Measurements from ENCODE around the gene IYD. TPM values are rescaled to one million over a fixed set of nuclear protein-coding genes. Genes with fewer than 3 reads are reported as not detected.

Gene IYD
- total RNA-seq, 1 donor from 2014 or later = not detected

DNA sequence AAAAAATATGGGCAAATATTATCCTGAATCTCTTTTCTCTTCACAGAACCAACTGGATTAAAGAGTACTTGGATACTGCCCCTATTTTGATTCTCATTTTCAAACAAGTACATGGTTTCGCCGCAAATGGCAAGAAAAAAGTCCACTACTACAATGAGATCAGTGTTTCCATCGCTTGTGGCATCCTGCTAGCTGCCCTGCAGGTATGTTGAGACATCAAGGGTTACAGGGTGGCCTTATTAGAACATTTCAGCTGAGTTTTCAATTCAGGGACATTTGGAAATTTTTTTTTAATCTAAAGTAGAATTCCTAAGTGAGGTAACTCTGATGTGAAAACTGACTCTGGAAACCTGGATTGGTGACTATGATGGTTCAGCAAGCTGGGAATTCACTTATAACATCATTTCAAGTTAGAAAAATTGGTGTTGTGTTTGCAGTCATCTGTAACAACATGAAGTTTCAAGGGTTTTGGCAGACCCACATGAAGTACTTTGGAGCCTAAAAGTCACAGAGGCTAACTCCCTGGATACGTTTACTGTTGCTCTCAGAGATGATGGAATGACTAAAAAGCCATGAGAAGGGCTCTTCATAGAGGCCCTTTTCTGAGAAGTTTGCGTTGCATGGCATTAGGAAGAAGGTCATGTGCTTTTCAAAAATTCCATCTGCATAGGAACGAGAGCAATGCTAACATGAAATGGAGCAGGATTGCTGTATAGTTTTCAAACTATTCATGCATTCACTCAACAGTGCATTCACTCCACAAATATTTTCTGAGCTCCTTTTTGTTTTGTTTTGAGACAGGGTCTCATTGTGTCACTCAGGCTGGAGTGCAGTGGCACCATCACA is 25.5 kb downstream of the IYD start:
- no peak for DNase-seq (ENCODE audit: low read depth in 2 of 2)

DNA sequence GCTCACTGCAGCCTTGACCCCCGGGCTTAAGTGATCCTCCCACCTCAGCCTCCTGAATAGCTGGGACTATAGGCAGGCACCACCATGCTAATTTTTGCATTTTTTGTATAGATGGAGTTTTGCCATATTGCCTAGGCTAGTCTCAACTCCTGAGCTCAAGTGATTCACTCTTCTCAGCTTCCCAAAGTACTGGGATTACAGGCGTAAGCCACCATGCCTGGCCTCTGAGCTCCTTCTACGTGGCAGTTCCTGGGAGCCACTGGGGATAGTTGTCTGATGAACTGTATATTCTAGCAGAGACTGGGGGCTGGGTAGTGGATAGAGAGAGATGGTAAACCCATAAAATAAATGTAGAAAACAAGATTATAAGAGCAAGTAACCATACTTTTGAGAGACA is 26.1 kb downstream of the IYD start:
- DNase-seq (ENCODE audit: low read depth in 2 of 2) = no peak

DNA sequence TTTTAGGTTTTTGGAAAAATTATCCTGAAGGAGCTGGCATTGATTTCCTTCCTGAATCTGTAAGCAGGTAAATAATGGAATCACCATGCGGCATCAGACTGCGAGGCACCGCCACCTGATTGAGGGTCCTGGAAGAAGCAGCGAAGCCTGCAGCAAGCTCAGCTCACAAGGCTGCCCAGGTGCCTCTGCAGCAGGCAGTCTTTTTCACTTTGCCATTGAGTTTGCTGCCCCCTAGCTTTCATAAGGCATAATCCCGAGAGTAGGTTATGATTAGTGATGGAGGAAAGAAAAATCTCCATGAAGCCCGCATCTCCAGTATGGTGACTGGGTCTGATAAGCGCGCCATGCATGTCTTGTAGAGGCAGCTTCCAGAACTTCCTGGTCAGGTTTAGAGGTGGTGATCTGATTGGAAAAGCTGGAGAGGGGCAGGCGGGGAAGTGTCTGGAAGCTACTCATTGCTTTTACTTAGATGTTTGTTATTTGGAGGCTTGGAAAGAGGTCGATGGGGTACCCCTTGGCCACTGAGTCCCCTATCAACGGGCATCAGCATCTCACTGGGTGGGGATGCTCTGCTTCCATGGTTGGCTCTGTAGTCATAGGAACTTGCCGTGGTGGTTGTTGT is 26.7 kb downstream of the IYD start:
- DNase-seq (ENCODE audit: low read depth in 2 of 2) = peak; percentile 42 to 68

DNA sequence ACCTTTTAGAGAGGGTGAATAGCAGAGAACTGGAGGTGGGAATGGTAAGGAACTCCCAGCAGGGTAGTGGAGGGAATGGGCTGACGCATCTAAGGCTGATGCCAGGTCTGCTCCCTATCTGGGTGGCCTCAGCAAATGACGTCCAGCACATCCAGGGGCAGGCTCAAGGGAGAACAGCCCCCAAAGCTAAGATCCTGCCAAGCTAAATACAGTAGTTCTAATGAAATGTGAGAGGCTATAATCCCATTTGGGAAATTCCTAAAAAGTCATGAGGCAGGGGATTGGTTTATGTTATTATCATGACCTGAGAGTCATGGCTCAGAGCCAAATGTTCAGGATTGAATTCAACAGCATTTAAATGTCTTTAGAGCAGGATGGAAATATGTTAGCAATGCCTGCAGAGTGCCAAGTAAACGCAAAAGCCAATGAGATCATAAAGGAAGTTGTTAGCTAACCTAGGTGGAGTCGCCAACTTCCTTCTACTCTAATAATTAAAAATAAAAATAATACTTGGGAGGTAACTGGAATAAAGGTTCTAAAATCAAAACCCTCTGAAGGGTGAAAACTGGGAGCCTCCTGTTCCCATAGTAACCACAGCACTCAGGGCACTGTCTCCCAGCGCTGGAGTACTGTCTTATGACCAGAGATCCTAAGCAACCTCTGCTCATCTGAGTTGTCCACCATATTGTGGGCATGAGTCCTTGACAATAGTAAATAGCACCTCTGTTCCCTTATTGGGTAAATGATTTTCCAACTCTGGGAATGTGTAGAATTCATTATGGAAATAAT is 34.8 kb downstream of the IYD start:
- peak; percentile 95 to 98 for DNase-seq (ENCODE audit: low read depth in 2 of 2)

DNA sequence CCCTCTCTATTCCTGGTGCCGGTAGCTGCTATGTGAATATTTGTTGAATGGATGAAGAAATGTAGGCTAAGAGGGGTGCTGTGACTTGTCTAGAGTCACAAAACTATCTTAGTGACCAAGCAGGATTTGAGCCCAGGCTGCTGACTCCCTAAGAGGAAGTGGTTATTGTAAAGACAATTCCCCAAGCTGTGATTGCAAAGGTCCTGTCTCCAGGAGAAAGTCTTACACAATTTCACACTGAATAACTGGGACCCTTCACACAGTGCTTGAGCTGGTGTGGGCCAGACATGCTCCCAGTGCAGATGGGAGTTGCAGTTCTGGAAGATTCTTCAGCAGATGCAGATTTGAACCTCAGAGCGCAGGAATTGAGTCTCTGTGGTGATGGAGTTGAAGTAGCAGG is 38.1 kb downstream of the IYD start:
- DNase-seq (ENCODE audit: low read depth in 2 of 2) = no peak

DNA sequence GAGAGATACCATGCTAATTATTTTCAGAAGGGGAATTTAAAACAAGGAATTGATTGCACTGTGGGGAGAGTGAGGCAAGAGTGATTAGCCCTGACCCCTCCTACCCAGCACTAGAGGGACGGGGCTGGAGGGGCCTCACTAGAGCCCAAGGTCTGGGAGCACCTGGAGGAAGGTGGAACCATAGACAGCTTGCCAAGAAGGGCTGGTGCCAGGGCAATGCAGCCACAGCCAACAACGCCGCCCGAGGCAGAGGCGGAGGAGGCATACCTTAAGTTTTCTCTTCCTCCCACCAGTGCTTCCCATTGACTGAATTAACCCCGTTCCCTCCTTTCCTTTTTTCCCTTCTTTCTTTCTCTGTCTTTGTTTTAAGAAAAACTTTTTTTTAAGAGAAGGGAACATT is 40.0 kb downstream of the IYD start:
- no peak for DNase-seq (ENCODE audit: low read depth in 2 of 2)

DNA sequence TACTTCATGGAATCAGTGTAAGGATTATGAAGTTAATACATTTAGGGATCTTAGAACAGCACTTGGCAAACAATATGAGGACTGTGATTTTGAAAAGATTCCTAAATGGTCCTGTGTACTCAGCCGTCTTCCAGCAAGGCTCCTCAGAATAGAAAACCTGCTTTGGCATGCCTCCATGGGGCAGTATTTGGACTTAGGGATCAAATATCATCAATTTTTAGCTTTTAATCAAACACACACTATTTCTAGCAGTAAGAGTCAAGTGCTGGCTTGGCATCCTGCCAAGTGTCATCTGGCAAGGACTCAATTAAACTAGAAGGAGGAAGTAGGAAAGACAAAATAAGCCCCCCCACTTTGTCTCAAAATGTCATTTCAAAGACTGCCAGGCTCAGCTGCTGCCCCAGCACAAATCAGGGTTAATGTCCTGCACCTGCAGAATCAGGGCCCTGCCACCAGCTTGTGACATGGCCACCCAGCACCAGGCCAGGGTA is 40.8 kb downstream of the IYD start:
- DNase-seq (ENCODE audit: low read depth in 2 of 2) = peak in 1 of 2 donors; percentile 33

DNA sequence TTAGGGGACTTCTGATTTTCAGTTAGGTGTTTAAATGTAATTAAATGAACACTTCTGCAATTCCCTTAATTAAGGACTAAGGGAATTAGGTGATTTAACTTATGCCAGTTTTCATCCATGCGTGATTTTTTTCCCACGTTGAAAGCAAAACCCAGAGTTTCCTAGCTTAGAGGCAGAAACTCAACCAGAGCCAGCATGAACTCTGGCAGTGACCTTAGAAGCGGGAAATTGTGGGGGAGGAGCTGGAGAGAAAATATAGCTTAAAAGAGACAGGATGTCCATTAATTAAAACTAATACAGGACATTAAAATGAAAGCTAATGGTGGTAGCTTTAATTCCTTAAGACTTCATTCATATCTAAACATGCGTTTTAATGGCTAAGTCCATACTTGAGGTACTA is 41.6 kb downstream of the IYD start:
- no peak for DNase-seq (ENCODE audit: low read depth in 2 of 2)

DNA sequence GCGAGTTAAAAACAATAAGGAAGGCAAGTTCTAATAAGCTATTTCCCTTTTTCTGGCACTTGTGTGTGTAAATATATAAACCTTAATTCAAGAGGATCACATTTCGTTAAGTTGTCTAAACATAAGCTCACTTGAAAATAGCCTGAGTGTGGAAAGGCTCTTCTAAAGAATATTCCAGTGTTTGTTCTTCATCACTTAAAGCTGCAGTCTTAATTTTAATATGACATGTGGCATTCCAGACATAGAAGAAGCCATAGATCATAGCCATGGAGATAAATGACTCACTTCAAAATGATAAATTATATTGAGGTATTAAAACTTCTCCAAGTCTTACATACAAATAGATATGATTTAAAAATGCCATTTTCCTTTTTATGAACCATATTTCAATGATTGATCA is 42.1 kb downstream of the IYD start:
- no peak for DNase-seq (ENCODE audit: low read depth in 2 of 2)

DNA sequence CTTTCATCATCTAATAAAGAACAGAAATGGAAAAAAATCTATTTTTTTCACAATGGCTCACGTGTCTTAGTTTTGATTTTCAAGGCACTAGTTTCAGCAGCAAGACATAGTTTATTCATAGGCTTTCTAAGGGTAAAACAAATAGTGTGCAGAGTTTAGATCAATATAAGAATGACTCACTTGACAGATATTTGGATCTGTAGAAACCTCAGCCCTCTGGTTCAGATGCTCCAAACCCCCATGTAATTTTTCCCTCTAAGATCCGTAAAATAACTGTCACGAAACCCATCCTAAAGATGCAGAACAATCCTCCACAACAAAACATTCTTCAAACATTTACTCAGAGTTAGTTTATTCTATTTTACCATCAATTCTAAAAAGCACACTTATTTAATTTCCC is 43.4 kb downstream of the IYD start:
- DNase-seq (ENCODE audit: low read depth in 2 of 2) = no peak

DNA sequence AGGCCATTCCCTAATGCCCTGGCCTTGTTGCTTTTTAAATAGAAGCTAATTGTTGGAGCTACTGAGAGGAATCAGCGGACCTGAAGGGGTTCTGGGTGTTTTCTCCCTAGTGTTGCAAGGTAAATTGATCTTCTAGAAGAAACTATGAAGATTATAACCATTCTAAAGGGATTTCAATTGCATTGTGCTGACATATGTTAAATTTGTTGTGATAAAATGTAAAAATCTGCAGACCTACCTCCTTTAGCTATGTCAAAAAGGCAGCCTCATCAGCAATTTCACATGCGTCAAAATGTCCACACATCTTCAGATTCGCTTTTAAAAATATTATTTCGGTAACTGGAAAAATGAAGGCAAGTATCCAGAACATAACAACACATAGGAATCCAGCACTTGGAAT is 44.4 kb downstream of the IYD start:
- no peak for DNase-seq (ENCODE audit: low read depth in 2 of 2)

DNA sequence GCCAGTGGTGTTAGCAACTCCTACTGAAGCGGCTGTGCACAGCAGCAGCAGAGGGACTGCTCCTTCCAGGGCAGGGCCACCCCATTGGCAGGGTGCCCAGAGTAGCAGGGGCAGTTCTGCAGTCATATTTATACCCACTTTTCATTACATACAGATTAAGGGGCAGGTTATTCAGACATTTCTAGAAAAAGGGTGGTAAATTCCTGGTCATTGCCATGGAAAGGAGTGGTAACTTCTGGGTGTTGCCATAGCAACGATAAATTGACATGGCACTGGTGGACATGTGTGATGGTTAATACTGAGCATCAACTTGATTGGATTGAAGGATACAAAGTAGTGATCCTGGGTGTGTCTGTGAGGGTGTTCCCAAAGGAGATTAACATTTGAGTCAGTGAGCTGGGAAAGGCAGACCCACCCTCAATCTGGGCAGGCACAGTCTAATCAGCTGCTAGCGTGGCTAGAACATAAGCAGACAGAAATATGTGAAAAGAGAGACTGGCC is 45.0 kb downstream of the IYD start:
- no peak for DNase-seq (ENCODE audit: low read depth in 2 of 2)

DNA sequence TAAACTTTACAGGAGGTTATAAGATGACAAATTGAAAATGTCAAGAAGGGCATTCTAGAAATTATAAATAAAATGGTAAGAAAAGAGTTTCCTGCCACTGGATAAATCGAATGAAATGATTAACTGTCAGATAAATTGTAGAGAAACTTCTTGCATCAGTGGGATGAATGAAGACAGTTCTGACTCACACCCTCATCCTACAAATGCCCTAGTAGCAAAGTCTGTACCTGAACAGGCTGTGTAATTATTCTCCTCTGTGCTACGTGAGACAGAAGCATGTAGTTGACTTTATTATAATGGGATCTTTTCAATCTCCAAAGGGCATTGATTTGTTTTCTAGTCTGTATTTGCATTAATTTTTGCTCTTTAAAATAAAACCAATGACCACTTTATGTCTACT is 47.3 kb downstream of the IYD start:
- DNase-seq (ENCODE audit: low read depth in 2 of 2) = no peak

DNA sequence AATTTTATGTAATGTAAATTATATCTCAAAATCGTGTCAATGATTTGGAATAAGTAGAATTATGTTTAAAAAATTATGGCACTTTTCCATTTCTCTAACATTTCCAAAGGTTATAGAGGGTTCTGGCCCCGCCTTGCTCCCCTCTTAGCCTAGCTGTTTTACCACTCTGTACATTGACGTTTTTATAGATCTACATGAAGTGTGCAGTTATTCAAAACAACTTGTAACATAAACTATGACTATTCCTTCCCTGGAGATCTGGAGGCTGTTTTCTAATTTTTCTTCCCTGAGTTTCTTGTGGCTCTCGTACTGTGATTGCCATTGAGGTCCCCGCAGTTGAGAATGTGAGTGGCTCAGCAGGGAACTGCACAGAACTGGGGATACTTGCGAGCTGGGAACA is 48.4 kb downstream of the IYD start:
- DNase-seq (ENCODE audit: low read depth in 2 of 2) = no peak

DNA sequence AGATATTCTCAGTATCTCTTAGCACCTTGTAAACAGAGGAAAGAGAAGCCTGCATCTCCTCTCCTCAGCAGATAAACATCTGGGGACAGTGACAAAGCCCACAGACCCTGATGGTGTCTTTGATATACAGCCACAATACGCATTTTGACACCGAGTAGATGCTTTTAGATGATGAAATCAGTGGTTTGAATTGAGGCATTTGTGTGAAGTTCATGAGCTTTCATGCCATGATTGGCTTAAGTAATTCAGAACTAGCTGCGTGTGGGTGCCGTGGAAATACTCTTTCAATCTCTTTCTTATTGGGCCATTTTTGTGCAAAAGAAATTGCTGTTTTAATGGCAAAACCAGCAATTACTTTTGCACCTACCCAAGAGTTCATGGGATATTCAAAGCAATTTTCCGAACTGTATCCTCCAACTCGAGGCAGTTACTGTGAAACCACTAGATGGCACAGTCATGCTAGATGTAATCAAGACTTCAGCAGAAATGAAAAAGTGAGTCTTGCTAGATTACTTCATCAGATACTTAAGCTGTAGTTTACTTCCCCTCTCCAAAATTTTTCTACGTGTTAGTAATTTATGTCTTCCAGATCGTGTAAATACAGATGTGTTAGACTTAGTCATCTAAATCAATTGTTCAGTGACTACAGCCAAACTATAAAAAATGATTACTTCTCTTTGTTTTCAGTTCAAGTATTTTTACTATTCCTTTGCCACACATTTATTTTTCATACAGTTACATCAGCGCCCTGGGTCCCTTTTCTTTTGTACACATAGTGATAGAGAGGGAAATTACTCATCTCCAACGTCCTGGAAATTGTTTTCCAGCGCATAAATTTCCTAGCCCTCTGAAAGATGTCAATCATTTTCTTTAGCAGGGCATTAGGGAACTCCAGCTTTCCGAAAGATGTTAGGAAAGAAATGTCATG is 49.4 kb downstream of the IYD start:
- peak; percentile 78 to 91 for DNase-seq (ENCODE audit: low read depth in 2 of 2)

DNA sequence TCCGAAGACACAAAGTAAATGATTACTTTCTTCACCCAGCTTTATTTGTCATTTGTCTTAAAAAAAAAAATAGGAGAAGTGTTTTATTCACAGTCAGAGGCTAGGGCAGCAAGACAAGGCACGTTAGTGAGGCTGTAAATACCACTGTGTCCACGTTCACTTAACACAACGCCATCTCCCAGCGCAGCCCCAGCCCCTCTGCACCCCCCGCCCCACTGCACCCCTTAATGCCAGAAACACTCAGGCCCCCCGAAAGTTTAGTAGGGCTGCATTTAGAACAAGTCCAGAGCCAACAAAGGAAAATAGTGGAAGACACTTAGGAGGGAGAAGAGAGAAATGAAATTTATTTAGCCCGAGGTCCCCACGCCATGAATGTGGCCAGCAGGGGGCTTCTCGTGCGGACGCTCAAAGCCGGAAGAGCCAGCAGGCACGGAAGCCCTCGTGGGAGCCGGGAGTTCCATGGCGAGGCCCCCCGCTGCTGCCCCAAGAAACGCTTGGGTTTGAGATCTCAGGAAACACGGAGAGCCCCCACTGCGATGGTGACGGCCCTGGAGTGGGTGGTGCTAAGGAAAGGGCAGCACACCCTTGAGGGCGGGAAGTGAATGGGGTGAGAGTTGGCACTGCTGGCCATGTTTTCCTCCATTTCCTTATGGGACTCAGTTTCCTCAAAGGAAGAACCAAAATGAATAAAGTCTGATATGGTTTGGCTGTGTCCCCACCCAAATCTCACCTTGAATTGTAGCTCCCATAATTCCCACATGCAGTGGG is 50.2 kb downstream of the IYD start:
- peak; percentile 57 to 76 for DNase-seq (ENCODE audit: low read depth in 2 of 2)

DNA sequence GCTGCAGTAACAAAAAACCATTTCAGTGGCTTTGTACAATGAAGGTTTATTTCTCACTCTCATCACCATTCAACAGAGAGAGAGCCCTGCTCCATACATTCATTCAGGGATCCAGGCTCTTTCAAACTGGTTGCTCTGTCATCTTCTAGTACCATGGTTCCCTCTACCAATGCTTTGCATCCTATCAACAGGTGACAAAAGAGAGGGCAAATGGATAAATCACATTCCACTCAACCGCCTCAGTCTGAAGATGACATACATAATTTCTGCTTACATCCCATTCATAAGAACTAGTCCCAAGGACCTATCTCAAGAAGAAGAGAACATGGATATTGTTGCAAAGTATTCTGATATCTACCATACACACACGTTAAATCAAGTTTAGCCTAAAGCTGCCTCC is 51.6 kb downstream of the IYD start:
- no peak for DNase-seq (ENCODE audit: low read depth in 2 of 2)

DNA sequence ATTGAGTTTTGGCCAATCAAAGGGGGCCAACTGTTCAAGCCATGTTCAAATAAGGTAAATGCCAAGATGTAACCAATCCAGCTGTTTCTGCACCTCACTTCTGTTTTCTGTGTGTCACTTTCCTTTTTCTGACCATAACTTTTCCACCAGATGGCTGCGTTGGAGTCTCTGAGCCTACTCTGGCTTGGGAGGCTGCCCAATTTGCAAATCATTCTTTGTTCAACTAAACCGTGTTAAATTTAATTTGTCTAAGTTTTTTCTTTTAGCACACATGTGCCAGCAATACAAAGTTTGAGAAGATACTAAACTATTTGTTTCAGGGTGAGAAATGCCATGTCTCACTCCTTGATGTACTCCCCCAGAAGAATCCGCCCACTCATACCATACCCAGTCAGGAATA is 52.1 kb downstream of the IYD start:
- DNase-seq (ENCODE audit: low read depth in 2 of 2) = no peak

DNA sequence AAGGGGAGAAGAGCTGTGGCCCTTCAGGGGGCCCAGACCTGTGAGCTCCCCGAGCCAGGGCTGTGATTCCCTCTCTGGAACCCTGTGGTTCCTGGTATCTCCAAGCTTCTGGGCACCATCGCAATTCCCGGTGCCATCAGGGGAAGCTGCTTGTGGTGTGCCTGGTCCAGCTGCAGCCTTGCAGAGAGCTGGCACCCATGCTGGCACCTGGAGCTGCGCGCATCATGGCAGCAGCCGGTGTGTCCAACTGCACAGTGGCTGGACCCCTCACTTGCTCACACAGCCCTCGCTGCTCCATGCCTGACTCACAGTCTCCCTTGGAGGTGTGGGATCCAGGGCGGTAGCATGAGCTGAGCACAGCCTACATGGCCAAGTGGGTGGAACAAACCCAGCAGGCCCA is 56.7 kb downstream of the IYD start:
- DNase-seq (ENCODE audit: low read depth in 2 of 2) = no peak

DNA sequence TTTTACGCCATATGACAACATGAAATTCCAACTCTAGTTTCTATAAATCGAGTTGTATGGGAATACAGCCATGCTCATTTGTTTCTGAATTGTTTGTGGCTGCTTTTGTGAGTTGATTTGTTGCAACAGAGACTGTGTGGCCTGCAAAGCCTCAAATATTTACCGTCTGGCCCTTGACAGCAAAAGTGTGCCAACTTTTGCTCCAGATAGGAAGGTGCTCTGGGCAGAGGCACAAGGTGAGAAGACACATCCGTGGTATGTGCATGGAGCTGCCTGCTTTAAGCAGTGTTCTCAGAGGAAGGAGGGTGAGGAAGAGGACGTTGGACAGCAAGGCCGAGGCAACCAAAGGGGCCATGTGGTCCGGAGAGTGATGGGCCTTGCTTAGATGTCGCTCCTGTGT is 57.4 kb downstream of the IYD start:
- DNase-seq (ENCODE audit: low read depth in 2 of 2) = no peak
